Prostate gland (tissue), 2 donors: Measurements from ENCODE around the gene CBFA2T2.

Experiments used
- POLR2A ChIP-seq: fragments of 450-650 bp; IDR thresholded peaks from one replicate; pipeline ENCODE4 v1.6.1; 2016; ENCODE audit warnings: antibody characterized with exemption, mild to moderate bottlenecking
- TF ChIP-seq, protein P1 (sequence below), 4 experiments: fragments of 200-600 bp in 2 of 4; fragments of 450-650 bp in 2 of 4; sonication (generic) in 2 of 4; IDR thresholded peaks; 1 replicate in 3 of 4; 2 replicates in 1 of 4; pipeline ENCODE4 v1.5.1; 2016 to 2019; ENCODE audit warnings: antibody characterized with exemption in 4 of 4, mild to moderate bottlenecking in 2 of 4, moderate library complexity in 2 of 4

DNA sequence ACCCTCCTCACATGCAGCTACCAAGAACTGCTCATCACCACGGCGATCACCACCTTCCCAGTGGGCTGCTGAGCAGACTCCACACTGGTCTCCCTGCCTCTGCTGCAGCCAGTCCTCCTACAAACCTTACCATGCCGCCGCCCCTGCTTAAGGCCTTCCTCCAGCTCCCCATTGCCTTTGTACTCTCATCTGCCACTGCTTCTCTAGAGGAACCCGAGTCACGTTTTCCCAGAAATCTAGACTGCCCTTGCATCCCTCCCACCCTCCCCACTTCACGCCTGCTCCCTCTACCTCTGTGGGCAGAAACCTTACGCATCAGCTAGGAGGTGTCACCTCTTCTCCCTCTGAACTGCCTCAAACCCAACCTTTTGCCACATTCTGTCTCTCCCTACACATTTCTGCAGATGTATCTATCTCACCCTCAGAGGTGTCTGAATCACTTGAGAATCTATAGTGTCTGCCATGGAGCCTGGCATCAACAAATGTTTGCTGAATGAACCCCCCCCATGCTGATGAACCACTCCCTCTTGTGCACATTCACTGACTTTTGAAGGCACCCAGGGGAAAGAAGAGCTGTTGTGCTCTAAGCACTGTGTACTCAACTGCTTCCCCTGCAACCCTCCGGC lies 191.9 kb downstream of the CBFA2T2 start:
- TF ChIP-seq POLR2A: no peak
- TF ChIP-seq, protein P1, sequence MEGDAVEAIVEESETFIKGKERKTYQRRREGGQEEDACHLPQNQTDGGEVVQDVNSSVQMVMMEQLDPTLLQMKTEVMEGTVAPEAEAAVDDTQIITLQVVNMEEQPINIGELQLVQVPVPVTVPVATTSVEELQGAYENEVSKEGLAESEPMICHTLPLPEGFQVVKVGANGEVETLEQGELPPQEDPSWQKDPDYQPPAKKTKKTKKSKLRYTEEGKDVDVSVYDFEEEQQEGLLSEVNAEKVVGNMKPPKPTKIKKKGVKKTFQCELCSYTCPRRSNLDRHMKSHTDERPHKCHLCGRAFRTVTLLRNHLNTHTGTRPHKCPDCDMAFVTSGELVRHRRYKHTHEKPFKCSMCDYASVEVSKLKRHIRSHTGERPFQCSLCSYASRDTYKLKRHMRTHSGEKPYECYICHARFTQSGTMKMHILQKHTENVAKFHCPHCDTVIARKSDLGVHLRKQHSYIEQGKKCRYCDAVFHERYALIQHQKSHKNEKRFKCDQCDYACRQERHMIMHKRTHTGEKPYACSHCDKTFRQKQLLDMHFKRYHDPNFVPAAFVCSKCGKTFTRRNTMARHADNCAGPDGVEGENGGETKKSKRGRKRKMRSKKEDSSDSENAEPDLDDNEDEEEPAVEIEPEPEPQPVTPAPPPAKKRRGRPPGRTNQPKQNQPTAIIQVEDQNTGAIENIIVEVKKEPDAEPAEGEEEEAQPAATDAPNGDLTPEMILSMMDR (IDR thresholded peaks at IDR 0.05): no peak
